HUES48 (cell line): ENCODE data around the gene HELZ2.
A peak's percentile ranks its signal among the peaks of the same experiment; 100 is the strongest.
"Not testable (repeated sequence)": the region's sequence is repeated elsewhere in the genome, so short reads cannot be mapped to it uniquely, and the experiment has no call there.

Experiments
- H3K27ac ChIP-seq: one replicate; pipeline ENCODE4 v1.7.0; 2013; ENCODE audit warnings: low read depth, low read length, inconsistent platforms
- H3K27me3 ChIP-seq: 2 replicates; pipeline ENCODE4 v1.6.1; 2013; ENCODE audit warnings: mild to moderate bottlenecking, low read length; ENCODE audit not compliant: control insufficient read depth, insufficient read depth
- H3K36me3 ChIP-seq: 2 replicates; pipeline ENCODE4 v1.6.1; 2013; ENCODE audit warnings: low read length; ENCODE audit not compliant: control insufficient read depth, insufficient read depth
- H3K4me1 ChIP-seq: 2 replicates; pipeline ENCODE4 v1.6.1; 2013; ENCODE audit warnings: mild to moderate bottlenecking, low read length; ENCODE audit not compliant: control insufficient read depth, insufficient read depth
- H3K4me3 ChIP-seq: 2 replicates; pipeline ENCODE4 v1.5.1; 2013; ENCODE audit warnings: mild to moderate bottlenecking, low read depth, low read length
- H3K9ac ChIP-seq: 2 replicates; pipeline ENCODE4 v1.6.1; 2013; ENCODE audit warnings: mild to moderate bottlenecking, low read depth, low read length, moderate library complexity
- H3K9me3 ChIP-seq: 2 replicates; pipeline ENCODE4 v1.6.1; 2013; ENCODE audit warnings: low read length; ENCODE audit not compliant: control insufficient read depth, insufficient read depth

Gene HELZ2

DNA sequence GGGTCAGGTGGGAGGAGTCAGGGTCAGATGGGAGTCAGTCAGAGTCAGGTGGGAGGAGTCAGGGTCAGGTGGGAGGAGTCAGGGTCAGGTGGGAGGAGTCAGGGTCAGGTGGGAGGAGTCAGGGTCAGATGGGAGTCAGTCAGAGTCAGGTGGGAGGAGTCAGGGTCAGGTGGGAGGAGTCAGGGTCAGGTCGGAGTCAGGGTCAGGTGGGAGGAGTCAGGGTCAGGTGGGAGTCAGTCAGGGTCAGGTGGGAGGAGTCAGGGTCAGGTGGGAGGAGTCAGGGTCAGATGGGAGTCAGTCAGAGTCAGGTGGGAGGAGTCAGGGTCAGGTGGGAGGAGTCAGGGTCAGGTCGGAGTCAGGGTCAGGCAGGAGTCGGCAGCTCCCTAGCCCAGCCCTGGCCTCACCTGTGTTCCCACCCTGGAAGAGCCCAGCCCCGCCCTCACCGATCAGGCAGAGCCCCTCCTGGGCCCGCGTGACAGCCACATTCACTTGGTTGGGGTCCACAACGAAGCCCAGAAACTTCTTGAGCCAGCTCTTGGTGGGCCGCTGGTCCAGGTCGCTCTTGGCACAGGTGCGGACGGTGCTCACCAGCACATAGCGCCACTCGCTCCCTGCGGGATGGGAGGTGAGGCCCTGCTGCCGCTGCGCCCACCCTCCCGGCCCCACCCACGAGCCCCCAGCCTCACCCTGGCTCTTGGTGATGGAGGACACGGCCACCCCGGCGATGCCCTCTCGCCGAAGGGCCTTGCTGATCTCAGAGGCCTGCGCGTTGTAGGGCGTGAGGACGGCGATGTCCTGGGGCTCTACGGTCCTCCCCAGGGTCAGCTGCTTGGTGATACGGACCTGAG, 14.3 kb downstream of the HELZ2 start:
- H3K4me3 ChIP-seq, H3K4me1 ChIP-seq, H3K27me3 ChIP-seq, H3K9ac ChIP-seq, H3K9me3 ChIP-seq, H3K36me3 ChIP-seq, H3K27ac ChIP-seq: not testable (repeated sequence)

DNA sequence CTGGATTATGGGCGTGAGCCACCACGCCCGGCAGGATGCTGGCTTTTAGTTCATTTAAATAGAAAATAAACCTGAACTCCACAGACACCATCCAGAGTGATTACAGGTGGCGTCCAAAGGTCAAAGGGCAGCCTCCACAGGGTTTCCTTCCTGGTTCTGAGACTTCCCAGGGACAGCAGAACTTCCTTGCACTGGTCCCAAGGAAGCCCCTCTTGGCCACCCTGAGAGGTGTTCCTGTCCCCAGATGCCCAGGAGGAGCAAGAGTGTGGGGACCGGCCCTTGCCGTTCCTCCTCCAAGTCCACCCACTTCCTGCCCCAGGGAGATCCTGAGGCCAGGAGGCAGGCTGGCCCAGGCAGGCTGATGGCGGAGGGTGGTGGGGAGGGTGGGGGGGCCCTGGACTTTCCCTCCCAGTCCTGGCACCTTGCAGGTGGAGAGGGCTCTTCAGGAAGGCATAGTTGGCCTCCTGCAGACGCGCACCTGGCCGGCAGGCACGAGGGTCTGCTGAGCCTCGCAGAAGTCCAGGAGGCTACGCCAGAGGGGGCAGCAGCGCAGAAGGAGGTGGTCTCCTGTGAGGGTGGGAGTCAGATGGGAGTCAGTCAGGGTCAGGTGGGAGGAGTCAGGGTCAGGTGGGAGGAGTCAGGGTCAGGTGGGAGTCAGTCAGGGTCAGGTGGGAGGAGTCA, 15.1 kb downstream of the HELZ2 start:
- peaks cover 7% of the 10 kb centered on the region for H3K36me3 ChIP-seq
- no peak overlapping the region for H3K27ac ChIP-seq
- H3K27me3 ChIP-seq = no peaks in the 10 kb centered on the region
- H3K9ac ChIP-seq = no peak overlapping the region
- H3K4me1 ChIP-seq = peaks cover 5% of the 10 kb centered on the region; the same call in 1 of the 2 replicates
- H3K9me3 ChIP-seq = no peaks in the 10 kb centered on the region
- H3K4me3 ChIP-seq = no peak overlapping the region

DNA sequence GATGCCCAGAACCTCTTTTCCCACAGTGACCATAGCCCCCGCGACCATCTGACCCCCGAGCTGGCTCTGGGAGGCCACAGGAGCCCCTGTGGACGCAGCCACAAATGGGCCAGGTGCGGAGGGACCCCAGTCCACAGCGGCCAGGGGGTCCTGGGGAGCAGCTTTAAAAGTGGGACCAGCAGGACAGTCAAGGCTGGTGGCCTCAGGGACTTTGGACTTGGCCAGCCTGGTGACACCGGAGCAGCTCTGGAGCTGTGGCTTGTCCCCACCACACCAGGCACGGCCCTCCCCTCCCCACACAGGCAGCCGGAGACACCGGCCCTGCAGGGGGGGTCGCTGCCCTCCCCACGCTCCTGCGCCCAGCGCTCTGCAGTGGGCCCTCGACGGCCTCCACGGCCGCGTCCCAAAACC, 16.6 kb downstream of the HELZ2 start:
- Histone ChIP-seq H3K36me3 (peaks cover 7% of the 10 kb centered on the region), H3K9me3 (no peaks in the 10 kb centered on the region), H3K4me1 (peaks cover 12% of the 10 kb centered on the region), H3K27ac (no peak overlapping the region), H3K27me3 (no peaks in the 10 kb centered on the region), H3K4me3 (no peak overlapping the region), H3K9ac (no peak overlapping the region)

DNA sequence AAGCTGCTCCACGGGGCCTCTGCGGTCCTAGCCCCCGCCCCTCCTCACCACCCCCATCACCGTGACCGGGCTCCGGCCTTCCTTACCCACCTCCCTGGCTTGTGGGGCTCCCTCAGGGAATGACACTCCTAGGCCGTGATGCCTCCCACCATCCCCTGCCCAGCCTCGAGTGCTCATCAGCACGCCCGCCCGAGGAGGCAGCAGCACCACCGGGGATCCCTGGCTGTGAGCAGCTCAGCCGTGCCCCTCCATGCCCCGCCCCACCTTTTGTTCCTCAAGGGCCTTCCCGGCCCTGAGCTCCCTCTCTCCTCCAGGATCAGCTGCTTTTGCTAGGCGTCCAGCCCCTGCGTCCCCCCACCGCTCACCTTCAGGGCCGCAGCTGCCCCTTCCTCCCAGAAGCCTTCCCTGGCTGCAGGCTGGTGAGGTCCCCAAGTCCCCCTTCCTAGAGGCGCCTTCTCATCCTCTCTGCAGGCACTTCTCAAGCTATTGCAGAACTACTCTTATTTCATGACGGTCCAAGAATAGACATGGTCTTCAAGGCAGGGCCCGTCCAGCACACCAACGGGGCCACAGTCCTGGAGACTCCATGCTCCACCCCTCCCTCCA, 17.1 kb downstream of the HELZ2 start:
- H3K4me3 ChIP-seq = no peak overlapping the region
- H3K36me3 ChIP-seq = peaks cover 7% of the 10 kb centered on the region
- no peaks in the 10 kb centered on the region for H3K9me3 ChIP-seq
- no peak overlapping the region for H3K27ac ChIP-seq
- H3K4me1 ChIP-seq = peaks cover 17% of the 10 kb centered on the region
- no peak overlapping the region for H3K9ac ChIP-seq
- H3K27me3 ChIP-seq = no peaks in the 10 kb centered on the region

DNA sequence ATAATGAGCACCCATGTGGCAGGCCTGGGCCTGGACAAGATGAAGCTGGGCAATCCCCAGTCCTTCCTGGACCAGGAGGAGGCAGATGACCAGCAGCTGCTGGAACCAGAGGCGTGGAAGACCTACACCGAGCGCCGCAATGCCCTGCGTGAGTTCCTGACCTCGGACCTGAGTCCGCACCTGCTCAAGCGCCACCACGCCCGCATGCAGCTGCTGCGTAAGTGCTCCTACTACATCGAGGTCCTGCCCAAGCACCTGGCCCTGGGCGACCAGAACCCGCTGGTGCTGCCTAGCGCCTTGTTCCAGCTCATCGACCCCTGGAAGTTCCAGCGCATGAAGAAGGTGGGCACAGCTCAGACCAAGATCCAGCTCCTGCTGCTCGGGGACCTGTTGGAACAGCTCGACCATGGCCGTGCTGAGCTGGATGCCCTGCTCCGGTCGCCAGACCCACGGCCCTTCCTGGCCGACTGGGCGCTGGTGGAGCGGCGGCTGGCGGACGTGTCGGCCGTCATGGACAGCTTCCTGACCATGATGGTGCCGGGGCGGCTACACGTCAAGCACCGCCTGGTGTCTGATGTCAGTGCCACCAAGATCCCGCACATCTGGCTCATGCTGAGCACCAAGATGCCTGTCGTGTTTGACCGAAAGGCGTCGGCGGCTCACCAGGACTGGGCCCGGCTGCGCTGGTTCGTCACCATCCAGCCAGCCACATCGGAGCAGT, 18.2 kb downstream of the HELZ2 start:
- Histone ChIP-seq H3K9ac (no peak overlapping the region), H3K9me3 (no peaks in the 10 kb centered on the region), H3K27ac (no peak overlapping the region), H3K36me3 (0 out of 2 replicates have a peak, but pooled peaks cover 4% of the 10 kb centered on the region), H3K4me3 (no peak overlapping the region), H3K4me1 (peaks cover 17% of the 10 kb centered on the region), H3K27me3 (no peaks in the 10 kb centered on the region)

DNA sequence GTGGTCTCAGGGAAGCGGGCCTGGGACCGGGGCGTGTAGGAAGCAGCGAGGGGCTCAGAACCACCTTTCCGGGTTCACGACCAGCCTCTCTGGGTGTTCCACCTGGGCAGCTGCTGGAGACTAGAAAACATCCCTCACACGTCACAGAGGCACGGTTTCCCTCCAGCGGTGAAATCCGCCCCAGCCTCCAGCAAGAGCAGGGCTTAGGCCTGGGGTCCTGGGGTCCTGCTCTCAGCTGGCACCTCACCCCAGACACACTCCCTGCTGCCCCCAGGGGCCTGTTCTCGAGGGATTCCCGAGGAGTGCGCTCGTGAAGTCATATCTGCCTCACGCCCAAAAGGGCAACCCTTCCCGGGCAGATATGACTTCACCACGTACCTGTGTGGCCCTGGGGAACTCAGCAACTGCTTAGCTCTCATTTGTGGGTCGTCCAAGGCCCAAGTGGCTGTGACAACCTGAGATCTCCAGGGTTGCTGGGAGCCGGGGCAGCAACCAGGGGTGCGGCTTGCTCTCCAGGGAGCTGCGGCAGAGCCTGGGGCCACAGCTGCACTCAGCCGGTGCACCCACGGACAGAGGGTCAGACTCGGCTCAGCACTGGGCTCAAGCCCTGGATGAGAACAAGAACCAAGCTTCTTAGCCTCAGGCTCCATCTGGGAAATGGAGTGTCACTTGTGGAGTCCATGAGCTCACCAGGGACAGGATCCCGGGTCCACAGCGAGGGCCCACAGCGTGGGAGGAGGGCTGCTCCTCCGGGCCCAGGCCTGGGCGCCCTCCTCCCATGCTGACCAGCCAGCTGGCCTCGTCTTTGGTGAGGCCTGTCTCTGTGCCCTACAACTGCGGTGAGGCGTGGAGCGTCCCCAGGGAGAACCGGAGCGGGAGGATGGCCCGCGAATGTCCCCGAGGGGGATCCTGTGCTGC, 19.4 kb downstream of the HELZ2 start:
- H3K27me3 ChIP-seq = no peaks in the 10 kb centered on the region
- no peaks in the 10 kb centered on the region for H3K9me3 ChIP-seq
- peak overlapping the region; percentile 87 for H3K4me3 ChIP-seq
- peaks cover 17% of the 10 kb centered on the region for H3K4me1 ChIP-seq
- H3K27ac ChIP-seq = no peak overlapping the region
- no peaks in the 10 kb centered on the region for H3K36me3 ChIP-seq
- no peak overlapping the region for H3K9ac ChIP-seq

DNA sequence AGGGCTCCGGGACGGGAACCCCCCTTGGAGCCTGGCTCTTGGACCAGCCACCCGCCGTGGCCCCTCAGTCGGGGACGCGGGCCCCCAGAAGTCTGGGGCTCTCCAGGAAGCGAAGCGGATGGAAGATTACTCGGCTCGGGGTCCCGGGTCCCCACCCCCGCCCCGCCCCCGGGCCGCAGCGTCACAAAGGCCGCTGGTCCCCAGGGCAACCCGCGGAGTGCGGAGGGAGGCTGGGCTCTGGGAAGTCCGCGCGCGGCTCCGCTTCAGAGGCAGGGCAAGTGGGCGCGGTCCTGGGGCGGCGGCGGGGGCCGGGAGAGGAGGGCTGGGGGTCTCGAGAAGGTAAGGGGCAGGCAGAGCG, 20.1 kb downstream of the HELZ2 start, which contains the start of gene FNDC11:
Gene FNDC11, plus strand, starts transcription at position 227 of the 358 bp plus-strand sequence. CDS start 1,505 bp downstream, outside the sequence.
- Histone ChIP-seq H3K27ac (peak within 1 kb of the TSS; percentile 77), H3K36me3 (no peaks in the 10 kb centered on the region), H3K9ac (peak within 1 kb of the TSS; percentile 16; the same call in 1 of the 2 replicates), H3K27me3 (no peaks in the 10 kb centered on the region), H3K4me1 (peaks cover 17% of the 10 kb centered on the region), H3K9me3 (no peaks in the 10 kb centered on the region), H3K4me3 (peak within 1 kb of the TSS; percentile 87)

DNA sequence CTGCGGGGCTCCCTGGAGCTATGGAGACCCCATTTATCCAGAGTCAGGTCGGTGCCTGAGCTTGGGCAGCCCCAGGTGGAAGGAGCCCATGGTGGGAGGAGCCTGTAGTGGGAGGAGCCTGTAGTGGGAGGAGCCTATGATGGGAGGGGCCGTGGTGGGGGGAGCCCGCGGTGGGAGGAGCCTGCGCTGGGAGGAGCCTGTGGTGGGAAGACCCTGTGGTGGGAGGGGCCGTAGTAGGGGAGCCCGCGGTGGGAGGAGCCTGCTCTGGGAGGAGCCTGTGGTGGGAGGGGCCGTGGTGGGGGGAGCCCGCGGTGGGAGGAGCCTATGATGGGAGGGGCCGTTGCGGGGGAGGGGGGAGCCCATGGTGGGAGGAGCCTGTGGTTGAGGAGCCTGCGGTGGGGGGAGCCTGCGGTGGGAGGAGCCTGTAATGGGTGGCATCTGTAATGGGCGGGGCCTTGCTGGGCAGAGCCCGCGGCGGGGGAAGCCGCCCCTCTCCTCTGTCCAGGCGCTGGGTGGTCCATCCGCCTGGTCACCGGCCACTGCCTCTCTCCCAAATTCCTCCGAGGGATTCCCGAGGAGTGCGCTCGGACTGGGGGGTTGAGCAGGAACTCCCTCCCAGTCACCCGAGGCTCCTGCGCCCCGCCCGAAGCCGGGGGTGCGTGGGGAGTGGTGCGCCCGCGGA, 20.6 kb downstream of the HELZ2 start:
- peak overlapping the region; percentile 77 for H3K27ac ChIP-seq
- H3K9me3 ChIP-seq = no peaks in the 10 kb centered on the region
- H3K9ac ChIP-seq = peak overlapping the region; percentile 16; the same call in 1 of the 2 replicates

DNA sequence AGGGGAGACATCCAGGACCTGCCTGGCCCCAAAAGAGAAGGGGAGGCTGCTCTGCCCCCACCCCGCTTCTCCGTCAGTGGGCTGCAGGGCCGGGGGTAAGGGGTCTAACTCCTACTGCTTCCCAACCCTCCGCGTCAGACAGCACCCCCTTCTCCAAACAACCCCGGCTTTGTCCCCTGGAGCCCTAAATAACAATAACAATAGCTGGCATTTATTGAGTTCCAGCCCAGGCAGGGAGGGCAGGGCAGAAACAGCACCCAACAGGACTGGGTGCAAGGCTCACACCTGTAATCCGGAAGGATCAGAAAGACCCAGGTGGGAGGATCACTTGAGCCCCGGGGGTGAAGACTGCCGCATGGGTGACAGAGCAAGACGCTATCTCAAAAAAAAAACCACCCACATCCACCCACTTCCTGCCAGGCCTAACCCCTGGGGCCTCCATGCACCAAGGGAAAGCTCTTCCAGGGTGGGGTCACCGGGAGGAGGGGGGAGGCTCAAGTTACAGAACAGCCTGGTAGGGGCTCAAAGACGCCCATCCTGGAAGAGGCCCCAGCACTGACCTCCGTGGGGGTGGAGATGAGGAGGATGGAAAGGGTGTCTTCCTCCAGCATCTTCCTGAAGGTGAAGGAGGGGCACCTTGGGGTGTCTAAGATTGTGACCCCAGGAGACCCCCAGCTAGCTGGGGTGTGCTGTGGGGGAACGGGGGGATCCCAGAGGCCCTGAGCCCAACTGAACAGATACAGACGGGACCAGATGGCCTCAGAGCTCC, 21.4 kb downstream of the HELZ2 start:
- Histone ChIP-seq H3K4me3 (peak overlapping the region; percentile 51), H3K9ac (peak overlapping the region; percentile 16; the same call in 1 of the 2 replicates), H3K27ac (peak overlapping the region; percentile 77)

More for the DNA sequence above, 20.6 kb downstream of the HELZ2 start:
- Histone ChIP-seq H3K4me3 (peak overlapping the region; percentile 87), H3K4me1 (peaks cover 22% of the 10 kb centered on the region), H3K27me3 (no peaks in the 10 kb centered on the region), H3K36me3 (no peaks in the 10 kb centered on the region)

More for the DNA sequence above, 21.4 kb downstream of the HELZ2 start:
- H3K36me3 ChIP-seq = no peaks in the 10 kb centered on the region
- peaks cover 29% of the 10 kb centered on the region for H3K4me1 ChIP-seq
- no peaks in the 10 kb centered on the region for H3K27me3 ChIP-seq
- H3K9me3 ChIP-seq = no peaks in the 10 kb centered on the region
